ENCODE results near the gene ZNF219. TPM values are rescaled to one million over a fixed set of nuclear protein-coding genes. Genes with fewer than 3 reads are reported as not detected.
"Not testable (repeated sequence)": the region's sequence is repeated elsewhere in the genome, so short reads cannot be mapped to it uniquely, and the experiment has no call there.

ZNF219 gene
- total RNA-seq, 4 donors from 2014 or later: 68.4 to 135 (median 94.5) TPM

GRCh38 chr14:21042918-21043317 lies 55.5 kb downstream of the ZNF219 start:
- in situ Hi-C loops (cut with MboI; ENCODE audit: low pct_ligation_motif_present in 1 of 4, low pct_unique_long_range_greater_than_20kb in 1 of 4, low sequenced_read_pairs in 3 of 4): no loop called here
- Histone ChIP-seq H3K4me3 (no peak overlapping the region), H3K27ac (peak overlapping the region in 2 of 4 donors; percentile 49 to 71), H3K27me3 (no peaks in the 10 kb centered on the region), H3K9me3 (no peaks in the 10 kb centered on the region), H3K36me3 (no peaks in the 10 kb centered on the region), H3K4me1 (peaks cover 27 to 43% (median 30%) of the 10 kb centered on the region in 4 donors)
- TF ChIP-seq EP300 (IDR thresholded peaks at IDR 0.05; ENCODE audit: low read depth) (no peak), CTCF (IDR thresholded peaks at IDR 0.05) (no peak), POLR2A (IDR thresholded peaks at IDR 0.05) (no peak), POLR2AphosphoS5 (IDR thresholded peaks at IDR 0.05) (no peak)
- intact Hi-C loops (cut with DNase I; ENCODE audit: low total_unique reads): no loop called here
- 65% methylated on average over 8 of the region's 8 CpGs; no CpG with 5 or more reads in 1 of the 2 donors for WGBS, 2 donors (ENCODE audit: low coverage in 1 of 2)
- no peak for DNase-seq

GRCh38 chr14:21041676-21042433 lies 56.6 kb downstream of the ZNF219 start, which contains the start of gene RNASE7:
Gene RNASE7, plus strand, starts transcription at chr14:21042362. Its CDS starts 631 bp downstream, at chr14:21042993.
- Histone ChIP-seq H3K4me1 (peaks cover 28 to 43% (median 31%) of the 10 kb centered on the region in 4 donors), H3K9me3 (no peaks in the 10 kb centered on the region), H3K4me3 (no peak within 1 kb of the TSS), H3K36me3 (no peaks in the 10 kb centered on the region), H3K27ac (peak within 1 kb of the TSS in 3 of 4 donors; percentile 49 to 71 (median 63)), H3K27me3 (no peaks in the 10 kb centered on the region)
- no peak for DNase-seq
- intact Hi-C loops (cut with DNase I; ENCODE audit: low total_unique reads) (loop anchor here (2.0 kb wide), 1 partner anchor 27 kb away; no protein-coding TSS in a partner anchor), in situ Hi-C loops (cut with MboI; ENCODE audit: low pct_ligation_motif_present in 1 of 4, low pct_unique_long_range_greater_than_20kb in 1 of 4, low sequenced_read_pairs in 3 of 4) (no loop called here)
- no peak for TF ChIP-seq CTCF (IDR thresholded peaks at IDR 0.05)
- no peak for TF ChIP-seq POLR2A (IDR thresholded peaks at IDR 0.05)
- TF ChIP-seq EP300 (IDR thresholded peaks at IDR 0.05; ENCODE audit: low read depth): no peak
- TF ChIP-seq POLR2AphosphoS5 (IDR thresholded peaks at IDR 0.05): no peak
- 67% methylated on average over 11 of the region's 11 CpGs; no CpG with 5 or more reads in 1 of the 2 donors for WGBS, 2 donors (ENCODE audit: low coverage in 1 of 2)

GRCh38 chr14:21040941-21041340 lies 57.5 kb downstream of the ZNF219 start:
- H3K4me1 ChIP-seq: peaks cover 28 to 43% (median 31%) of the 10 kb centered on the region in 4 donors
- WGBS, 2 donors (ENCODE audit: low coverage in 1 of 2): 74% methylated on average over 3 of the region's 3 CpGs; no CpG with 5 or more reads in 1 of the 2 donors
- H3K27ac ChIP-seq: not testable (repeated sequence)

GRCh38 chr14:21040370-21040925 lies 58.0 kb downstream of the ZNF219 start:
- H3K27me3 ChIP-seq: no peaks in the 10 kb centered on the region
- intact Hi-C loops (cut with DNase I; ENCODE audit: low total_unique reads) (loop anchor here (2.0 kb wide), 1 partner anchor 26 kb away; no protein-coding TSS in a partner anchor), in situ Hi-C loops (cut with MboI; ENCODE audit: low pct_ligation_motif_present in 1 of 4, low pct_unique_long_range_greater_than_20kb in 1 of 4, low sequenced_read_pairs in 3 of 4) (no loop called here)
- peaks cover 28 to 43% (median 31%) of the 10 kb centered on the region in 4 donors for H3K4me1 ChIP-seq
- H3K36me3 ChIP-seq: no peaks in the 10 kb centered on the region
- 79 to 82% methylated on average over 6 to 8 of the region's 8 CpGs for WGBS, 2 donors (ENCODE audit: low coverage in 1 of 2)
- DNase-seq: no peak
- no peaks in the 10 kb centered on the region for H3K9me3 ChIP-seq
- TF ChIP-seq EP300 (IDR thresholded peaks at IDR 0.05; ENCODE audit: low read depth) (no peak), CTCF (IDR thresholded peaks at IDR 0.05) (no peak), POLR2AphosphoS5 (IDR thresholded peaks at IDR 0.05) (no peak), POLR2A (IDR thresholded peaks at IDR 0.05) (no peak)
- no peak overlapping the region for H3K4me3 ChIP-seq
- peak overlapping the region in 1 of 4 donors; percentile 82 for H3K27ac ChIP-seq

More at GRCh38 chr14:21040941-21041340, 57.5 kb downstream of the ZNF219 start:
- H3K4me3 ChIP-seq; H3K27me3 ChIP-seq; H3K9me3 ChIP-seq; DNase-seq; in situ Hi-C loops (cut with MboI; ENCODE audit: low pct_ligation_motif_present in 1 of 4, low pct_unique_long_range_greater_than_20kb in 1 of 4, low sequenced_read_pairs in 3 of 4); H3K36me3 ChIP-seq: not testable (repeated sequence)
- intact Hi-C loops (cut with DNase I; ENCODE audit: low total_unique reads): loop anchor here (2.0 kb wide), 1 partner anchor 26 kb away; no protein-coding TSS in a partner anchor

Small RNA genes lying within 50 kb of the gene (small RNA-seq; reads per million reads assigned to genes)
- 0 reads per million in 4 donors for gene RNU6-252P

Other genes starting within 250 kb of the ZNF219 start
- not detected for gene RNASE3, start 207.3 kb downstream of the ZNF219 start, total RNA-seq
- gene RNASE2, start 143.2 kb downstream of the ZNF219 start, total RNA-seq: 1 to 10 TPM in 1 of 4 donors, not detected in 3; 2.7 TPM
- gene METTL17, start 108.7 kb downstream of the ZNF219 start, total RNA-seq: 100 to 1,000 TPM in 2 of 4 donors, 10 to 100 TPM in 2; 74.8 to 124 (median 108) TPM
- 1 to 10 TPM in 1 of 4 donors, under 1 TPM in 1, not detected in 2; 0.82 to 1.4 TPM for gene SLC39A2, start 99.4 kb downstream of the ZNF219 start, total RNA-seq
- gene NDRG2, start 73.6 kb downstream of the ZNF219 start, total RNA-seq: 100 to 1,000 TPM; 144 to 275 (median 192) TPM
- gene TPPP2, start 68.4 kb downstream of the ZNF219 start, total RNA-seq: not detected
- not detected for gene RNASE13, start 63.8 kb downstream of the ZNF219 start, total RNA-seq
- under 1 TPM in 1 of 4 donors, not detected in 3; 0.48 TPM for gene RNASE7, start 56.3 kb downstream of the ZNF219 start, total RNA-seq
- gene RNASE8, start 40.8 kb downstream of the ZNF219 start, total RNA-seq: not detected
- 100 to 1,000 TPM in 1 of 4 donors, 10 to 100 TPM in 3; 55.6 to 138 (median 62.2) TPM for gene ARHGEF40, start 28.4 kb downstream of the ZNF219 start, total RNA-seq
- 10 to 100 TPM; 13.1 to 63.7 (median 41.9) TPM for gene TMEM253, start 2.4 kb upstream of the ZNF219 start, total RNA-seq
- gene OR5AU1, start 57.4 kb upstream of the ZNF219 start, total RNA-seq: not detected
- 100 to 1,000 TPM; 192 to 343 (median 212) TPM for gene HNRNPC, start 170.8 kb upstream of the ZNF219 start, total RNA-seq
- under 1 TPM in 2 of 4 donors, not detected in 2; 0.27 to 0.48 TPM for gene RPGRIP1, start 181.4 kb upstream of the ZNF219 start, total RNA-seq